Skeletal muscle tissue (tissue), 4 donors: Measurements from ENCODE around the gene CNGA2. TPM values are rescaled to one million over a fixed set of nuclear protein-coding genes. Genes with fewer than 3 reads are reported as not detected.
"Not testable (repeated sequence)": the region's sequence is repeated elsewhere in the genome, so short reads cannot be mapped to it uniquely, and the experiment has no call there.

Experiments
- H3K27ac ChIP-seq: one replicate; pipeline ENCODE4 v1.7.0; 2013; ENCODE audit warnings: mild to moderate bottlenecking, low read depth, low read length, inconsistent platforms
- H3K27me3 ChIP-seq, 3 donors: one replicate each; pipeline ENCODE4 v1.7.0; 2013; ENCODE audit warnings: low read length in 3 of 3; ENCODE audit not compliant: control insufficient read depth in 3 of 3, insufficient read depth in 3 of 3
- H3K36me3 ChIP-seq, 3 donors: one replicate each; pipeline ENCODE4 v1.7.0; 2013; ENCODE audit warnings: low read length in 3 of 3; ENCODE audit not compliant: control insufficient read depth in 3 of 3, insufficient read depth in 3 of 3
- H3K4me1 ChIP-seq, 3 donors: one replicate each; pipeline ENCODE4 v1.7.0; 2013; ENCODE audit warnings: low read length in 3 of 3, mild to moderate bottlenecking in 3 of 3; ENCODE audit not compliant: control insufficient read depth in 3 of 3, insufficient read depth in 3 of 3
- H3K4me3 ChIP-seq, 3 donors: one replicate each; pipeline ENCODE4 v1.7.0; 2013; ENCODE audit warnings: low read length in 3 of 3
- H3K9ac ChIP-seq, 3 donors: one replicate each; pipeline ENCODE4 v1.7.0; 2013; ENCODE audit warnings: low read length in 3 of 3, mild to moderate bottlenecking in 3 of 3, moderate library complexity in 2 of 3, low read depth in 1 of 3
- H3K9me3 ChIP-seq, 3 donors: one replicate each; pipeline ENCODE4 v1.7.0; 2013; ENCODE audit warnings: low read length in 3 of 3; ENCODE audit not compliant: control insufficient read depth in 3 of 3
- total RNA-seq: library from RNA; depleted of rRNA; stranded (reverse); fragments of >200 nt; gene quantifications from one replicate; pipeline ENCODE4 v1.2.3, GENCODE V29; 2014
- donor health status: Osteomylitis.

Gene CNGA2
- total RNA-seq, result not detected

- H3K36me3 ChIP-seq, result no peaks in the 10 kb centered on the region
- no peak within 1 kb of the TSS for H3K27ac ChIP-seq
- no peak within 1 kb of the TSS for H3K4me3 ChIP-seq
- H3K9ac ChIP-seq, result no peak within 1 kb of the TSS
- no peaks in the 10 kb centered on the region for H3K4me1 ChIP-seq
- peaks cover 0 to 8% (median 0%) of the 10 kb centered on the region in 3 donors for H3K27me3 ChIP-seq
- no peaks in the 10 kb centered on the region for H3K9me3 ChIP-seq
These were observed at the start of gene CNGA2 for GRCh38 chrX:151734446-151734845. Gene CNGA2, plus strand, starts transcription at chrX:151734746. Its CDS starts 3,738 bp downstream, at chrX:151738484.

- no peak overlapping the region for H3K4me3 ChIP-seq
- H3K27ac ChIP-seq, result no peak overlapping the region
- no peaks in the 10 kb centered on the region for H3K27me3 ChIP-seq
These were observed 46.9 kb upstream of the CNGA2 start for GRCh38 chrX:151687635-151688034.

GRCh38 chrX:151688695-151689094 is 45.9 kb upstream of the CNGA2 start:
- Histone ChIP-seq H3K27ac (no peak overlapping the region), H3K4me3 (no peak overlapping the region), H3K36me3 (no peaks in the 10 kb centered on the region), H3K27me3 (no peaks in the 10 kb centered on the region), H3K9me3 (no peaks in the 10 kb centered on the region), H3K9ac (no peak overlapping the region), H3K4me1 (no peaks in the 10 kb centered on the region)

More at GRCh38 chrX:151687635-151688034, 46.9 kb upstream of the CNGA2 start:
- Histone ChIP-seq H3K9ac (no peak overlapping the region), H3K9me3 (no peaks in the 10 kb centered on the region), H3K4me1 (no peaks in the 10 kb centered on the region), H3K36me3 (no peaks in the 10 kb centered on the region)

- Histone ChIP-seq H3K9me3 (no peaks in the 10 kb centered on the region), H3K36me3 (no peaks in the 10 kb centered on the region), H3K27me3 (peaks cover 0 to 12% (median 7%) of the 10 kb centered on the region in 3 donors), H3K4me1 (no peaks in the 10 kb centered on the region), H3K9ac (no peak overlapping the region), H3K4me3 (no peak overlapping the region), H3K27ac (no peak overlapping the region)
These were observed 41.7 kb upstream of the CNGA2 start for GRCh38 chrX:151692825-151693224.

GRCh38 chrX:151694121-151694520 is 40.4 kb upstream of the CNGA2 start:
- Histone ChIP-seq H3K27me3 (peaks cover 0 to 12% (median 7%) of the 10 kb centered on the region in 3 donors), H3K4me1 (no peaks in the 10 kb centered on the region), H3K27ac (no peak overlapping the region), H3K36me3 (no peaks in the 10 kb centered on the region), H3K9ac (no peak overlapping the region), H3K9me3 (no peaks in the 10 kb centered on the region), H3K4me3 (no peak overlapping the region)

GRCh38 chrX:151694661-151695582 is 39.6 kb upstream of the CNGA2 start, which contains the start of gene PRRG3:
Gene PRRG3, plus strand, starts transcription at chrX:151695458. Its CDS starts 3,357 bp downstream, at chrX:151698815.
- no peak within 1 kb of the TSS for H3K27ac ChIP-seq
- H3K27me3 ChIP-seq, result peaks cover 0 to 12% (median 7%) of the 10 kb centered on the region in 3 donors
- H3K9me3 ChIP-seq, result no peaks in the 10 kb centered on the region

GRCh38 chrX:151695583-151696340 is 38.8 kb upstream of the CNGA2 start:
- Histone ChIP-seq H3K27ac (no peak overlapping the region), H3K4me3 (peak overlapping the region in 2 of 3 donors; percentile 48 to 54), H3K9me3 (no peaks in the 10 kb centered on the region), H3K36me3 (no peaks in the 10 kb centered on the region), H3K9ac (peak overlapping the region in 1 of 3 donors; percentile 33), H3K27me3 (peaks cover 0 to 12% (median 7%) of the 10 kb centered on the region in 3 donors), H3K4me1 (no peaks in the 10 kb centered on the region)

More at GRCh38 chrX:151694661-151695582, 39.6 kb upstream of the CNGA2 start, which contains the start of gene PRRG3:
- Histone ChIP-seq H3K9ac (peak within 1 kb of the TSS in 1 of 3 donors; percentile 33), H3K4me1 (no peaks in the 10 kb centered on the region), H3K4me3 (peak within 1 kb of the TSS in 2 of 3 donors; percentile 48 to 54), H3K36me3 (no peaks in the 10 kb centered on the region)

GRCh38 chrX:151697082-151697481 is 37.5 kb upstream of the CNGA2 start:
- H3K36me3 ChIP-seq, H3K4me1 ChIP-seq, H3K9ac ChIP-seq, H3K4me3 ChIP-seq, H3K9me3 ChIP-seq: not testable (repeated sequence)
- H3K27me3 ChIP-seq, result peaks cover 0 to 12% (median 7%) of the 10 kb centered on the region in 3 donors
- peak overlapping the region; percentile 19 for H3K27ac ChIP-seq

GRCh38 chrX:151697522-151697921 is 37.0 kb upstream of the CNGA2 start:
- H3K4me3 ChIP-seq, result no peak overlapping the region
- no peaks in the 10 kb centered on the region for H3K36me3 ChIP-seq
- peaks cover 0 to 12% (median 7%) of the 10 kb centered on the region in 3 donors for H3K27me3 ChIP-seq
- H3K9ac ChIP-seq, result no peak overlapping the region
- H3K4me1 ChIP-seq, result peaks cover 0 to under 1% (median 0%) of the 10 kb centered on the region in 3 donors
- peak overlapping the region; percentile 19 for H3K27ac ChIP-seq
- H3K9me3 ChIP-seq, result no peaks in the 10 kb centered on the region
